HepG2 (cell line): ENCODE results near the gene TRIM67. TPM values are rescaled to one million over a fixed set of nuclear protein-coding genes. Genes with fewer than 3 reads are reported as not detected.
A peak's percentile ranks its signal among the peaks of the same experiment; 100 is the strongest.

Experiments
- ATAC-seq: fragments of 200-7000 bp; cut with Tn5 transposase; 3 replicates; pipeline ENCODE4 v1.9.1; 2020; ENCODE audit warnings: mild to moderate bottlenecking, moderate library complexity
- BruUV-seq: library from RNA; stranded (reverse); fragments of 400-500 nt; replicated peaks from 2 replicates; lab custom pipeline; 2021; lab: Mats Ljungman, UMichigan
- CTCF ChIA-PET: fragments of 300-600 bp; formaldehyde crosslinking; extraction: SDS; loops from one replicate; lab custom pipeline; 2021; ENCODE audit warnings: low total read pairs, inconsistent platforms, low intra/inter-chr PET ratio; lab: Yijun Ruan, JAX
- POLR2A ChIA-PET: fragments of 350-600 bp; sonication (Branson Sonifier 250); formaldehyde crosslinking; loops from one replicate; lab custom pipeline; 2020; ENCODE audit warnings: antibody characterized with exemption, inconsistent platforms; lab: Yijun Ruan, JAX
- DNase-seq: peaks from one replicate; pipeline ENCODE4 v3.0.0-alpha.2; 2015; ENCODE audit warnings: low spot score
- FAIRE-seq: peaks from 3 replicates; lab custom pipeline; 2011; peaks lifted over from hg19 to GRCh38; lab: Jason Lieb, UNC
- H2AFZ ChIP-seq: one replicate; pipeline ENCODE4 v1.6.1; 2011; ENCODE audit warnings: low read length, inconsistent platforms
- H3K27ac ChIP-seq: fragments of 300-600 bp; 3 replicates; pipeline ENCODE4 v1.8.0; 2011; ENCODE audit warnings: mixed run types, mild to moderate bottlenecking, mixed read lengths, low read length, inconsistent platforms; ENCODE audit not compliant: insufficient read depth; ENCODE audit errors: extremely low read length
- H3K27me3 ChIP-seq, 2 experiments: fragments of 200-600 bp in 1 of 2; 2 replicates in 1 of 2; 3 replicates in 1 of 2; pipeline versions ENCODE4 v1.6.0 to v1.8.0; 2011; ENCODE audit warnings: low read length in 2 of 2, mild to moderate bottlenecking in 2 of 2, moderate library complexity in 2 of 2, inconsistent platforms in 1 of 2; ENCODE audit not compliant: insufficient read depth in 2 of 2, control insufficient read depth in 1 of 2
- H3K36me3 ChIP-seq, 2 experiments: fragments of 200-600 bp in 1 of 2; replicated peaks in 1 of 2; 2 replicates in 1 of 2; 3 replicates in 1 of 2; pipeline versions ENCODE4 v1.5.1 to v1.8.0; 2011; ENCODE audit warnings: low read length in 2 of 2, inconsistent platforms in 1 of 2; ENCODE audit not compliant: insufficient read depth in 2 of 2, control insufficient read depth in 1 of 2
- H3K4me1 ChIP-seq: 2 replicates; pipeline ENCODE4 v1.5.1; 2012; ENCODE audit warnings: low read length, inconsistent platforms; ENCODE audit not compliant: insufficient read depth
- H3K4me2 ChIP-seq: 2 replicates; pipeline ENCODE4 v1.6.0; 2011; ENCODE audit warnings: low read depth, low read length, inconsistent platforms
- H3K4me3 ChIP-seq, 3 experiments: fragments of 200-600 bp in 1 of 3; sonication (generic), shearing (Covaris generic) in 1 of 3; replicated peaks in 1 of 3; 2 replicates each; pipeline ENCODE4 v1.5.1; 2011 to 2016; ENCODE audit warnings: low read length in 3 of 3, inconsistent platforms in 2 of 3, low read depth in 2 of 3, mild to moderate bottlenecking in 2 of 3, control low read depth in 1 of 3, mixed read lengths in 1 of 3; ENCODE audit not compliant: insufficient read depth in 1 of 3
- H3K79me2 ChIP-seq: one replicate; pipeline ENCODE4 v1.6.1; 2011; ENCODE audit warnings: low read length, inconsistent platforms; ENCODE audit not compliant: insufficient read depth
- H3K9ac ChIP-seq: 2 replicates; pipeline ENCODE4 v1.6.0; 2011; ENCODE audit warnings: mild to moderate bottlenecking, low read depth, low read length, inconsistent platforms; ENCODE audit not compliant: insufficient read depth
- H3K9me3 ChIP-seq: 2 replicates; pipeline ENCODE4 v1.5.1; 2012; ENCODE audit warnings: mild to moderate bottlenecking, low read length
- H4K20me1 ChIP-seq: 2 replicates; pipeline ENCODE4 v1.6.0; 2011; ENCODE audit warnings: inconsistent platforms, mild to moderate bottlenecking, low read length, moderate library complexity; ENCODE audit not compliant: insufficient read depth
- HIC2 ChIP-seq: sonication (generic); formaldehyde crosslinking; IDR thresholded peaks from 2 replicates; pipeline ENCODE4 v1.9.0; 2022; ENCODE audit warnings: low read depth, missing genetic modification reagents
- LRRFIP1 ChIP-seq: sonication (generic); formaldehyde crosslinking; conservative IDR thresholded peaks from 2 replicates; pipeline ENCODE4 v1.4.0; 2020; ENCODE audit warnings: missing genetic modification reagents
- MAFK ChIP-seq, 2 experiments: IDR thresholded peaks in 1 of 2; conservative IDR thresholded peaks in 1 of 2; 2 replicates each; pipeline ENCODE4 v1.6.1; 2011; ENCODE audit warnings: improper control_type of control experiment in 2 of 2, low read length in 2 of 2
- POGZ ChIP-seq: sonication (generic); formaldehyde crosslinking; IDR thresholded peaks from 2 replicates; pipeline ENCODE4 v1.4.0; 2020; ENCODE audit warnings: mild to moderate bottlenecking, missing genetic modification reagents
- POLR2G ChIP-seq: fragments of 200-400 bp; formaldehyde crosslinking; IDR thresholded peaks from 2 replicates; pipeline ENCODE4 v1.6.1; 2018; ENCODE audit warnings: mild to moderate bottlenecking, low read depth, low read length, moderate library complexity
- PRPF4 ChIP-seq: fragments of 200-400 bp; formaldehyde crosslinking; IDR thresholded peaks from 2 replicates; pipeline ENCODE4 v1.6.1; 2016; ENCODE audit warnings: low read length, low read depth; ENCODE audit not compliant: poor library complexity, severe bottlenecking
- SALL2 ChIP-seq: sonication (generic); formaldehyde crosslinking; IDR thresholded peaks from 2 replicates; pipeline ENCODE4 v1.8.1; 2023; ENCODE audit warnings: mild to moderate bottlenecking, missing genetic modification reagents, inconsistent platforms
- SRSF4 ChIP-seq: fragments of 200-400 bp; formaldehyde crosslinking; IDR thresholded peaks from one replicate; pipeline ENCODE4 v1.6.1; 2018; ENCODE audit warnings: mild to moderate bottlenecking, low read depth, low read length, moderate library complexity; ENCODE audit not compliant: poor library complexity, severe bottlenecking
- THAP7 ChIP-seq: sonication (generic); formaldehyde crosslinking; IDR thresholded peaks from 2 replicates; pipeline ENCODE4 v1.8.1; 2023; ENCODE audit warnings: mild to moderate bottlenecking, missing genetic modification reagents
- ZMYM3 ChIP-seq: sonication (generic); formaldehyde crosslinking; IDR thresholded peaks from 2 replicates; pipeline ENCODE4 v1.5.1; 2020; ENCODE audit warnings: mild to moderate bottlenecking, missing genetic modification reagents
- ZNF549 ChIP-seq: sonication (generic); formaldehyde crosslinking; IDR thresholded peaks from 2 replicates; pipeline ENCODE4 v1.5.0; 2020; ENCODE audit warnings: missing genetic modification reagents
- ZNF556 ChIP-seq: sonication (generic); formaldehyde crosslinking; IDR thresholded peaks from 2 replicates; pipeline ENCODE4 v1.4.0; 2020; ENCODE audit warnings: mild to moderate bottlenecking, missing genetic modification reagents, borderline replicate concordance
- ZNF691 ChIP-seq: sonication (generic); formaldehyde crosslinking; IDR thresholded peaks from 2 replicates; pipeline ENCODE4 v1.4.0; 2020; ENCODE audit warnings: missing genetic modification reagents, low read depth, mild to moderate bottlenecking, borderline replicate concordance
- ZNF770 ChIP-seq: sonication (generic); formaldehyde crosslinking; IDR thresholded peaks from 2 replicates; pipeline ENCODE4 v1.5.0; 2020; ENCODE audit warnings: mild to moderate bottlenecking, missing genetic modification reagents
- WGBS: methylation state at CpG from one replicate; pipeline ENCODE4 v1.1.6; 2017; ENCODE audit warnings: low lambda C conversion rate; 5-methylcytosine and 5-hydroxymethylcytosine counted together
- in situ Hi-C: cut with HindIII; loops from 2 replicates; pipeline ENCODE4 v1.10.0; 2017; ENCODE audit warnings: low pct_unique_long_range_greater_than_20kb; ENCODE audit not compliant: extremely low pct_ligation_motif_present
- intact Hi-C: fragments of 100-400 bp; cut with micrococcal nuclease; formaldehyde crosslinking; loops from one replicate; pipeline ENCODE4 v1.10.0; 2022; ENCODE audit not compliant: unreplicated experiment
- polyA plus RNA-seq, 8 experiments: library from polyadenylated mRNA; depleted of rRNA in 3 of 8; stranded (reverse) in 7 of 8; unstranded in 1 of 8; fragments of >200 nt; fragmentation: Illumina TruSeq in 4 of 8; extraction: Trizol in 4 of 8; gene quantifications; 2 replicates each; pipeline versions ENCODE4 v1.2.1 to v1.2.3, GENCODE V29; 2011 to 2016; ENCODE audit warnings: low read depth in 4 of 8, missing spikeins in 1 of 8, mixed read lengths in 1 of 8; ENCODE audit not compliant: insufficient read depth in 1 of 8
- total RNA-seq, 5 experiments: library from RNA; depleted of rRNA; stranded (reverse); fragments of >200 nt; fragmentation: Illumina TruSeq; extraction: Trizol; gene quantifications; 2 replicates each; pipeline ENCODE4 v1.2.3, GENCODE V29; 2016; ENCODE audit warnings: low read depth in 1 of 5

The TRIM67 gene
- total and polyA plus RNA-seq, 2 of the 13 experiments (the other 11 are each of a cell fraction or from before 2014, with no cell fraction given), result not detected

GRCh38 chr1:231235526-231236207 lies 73.8 kb downstream of the TRIM67 start (continued):
- TF ChIP-seq HIC2 (peak; percentile 38; the same call in 1 of the 2 replicates), ZNF770 (peak; percentile 95), POLR2G (0 out of 2 replicates have a peak, but pooled peaks have one; percentile 24), ZMYM3 (CRISPR knock-in tag) (peak; percentile 38; the same call in 1 of the 2 replicates), MAFK (conservative IDR thresholded peaks at IDR 0.05 in 1 of 2, IDR thresholded peaks at IDR 0.05 in 1 of 2; ENCODE audit: low read length in 2 of 2) (no peak), ZNF549 (no peak), ZNF556 (no peak), POGZ (CRISPR knock-in tag) (no peak)

GRCh38 chr1:231236208-231236591 lies 74.3 kb downstream of the TRIM67 start:
- peak overlapping the region; percentile 58 for H3K9ac ChIP-seq
- no peak for ATAC-seq
- TF ChIP-seq THAP7 (CRISPR knock-in tag) (no peak), ZNF691 (CRISPR knock-in tag) (no peak), SRSF4 (no peak), SALL2 (CRISPR knock-in tag) (no peak), PRPF4 (no peak), LRRFIP1 (CRISPR knock-in tag) (no peak)

More at GRCh38 chr1:231236208-231236591, 74.3 kb downstream of the TRIM67 start:
- no peak overlapping the region for H2AFZ ChIP-seq
- POLR2A ChIA-PET, result interaction anchor here (1.4 to 4.0 kb wide), 2 partner anchors 16 to 522 kb away, joined by 3 to 47 read pairs; partner anchors contain the start of gene AGT
- peak overlapping the region; percentile 59 for H3K4me2 ChIP-seq
- FAIRE-seq (no peak), DNase-seq (peak; percentile 87)
- H4K20me1 ChIP-seq, result no peaks in the 10 kb centered on the region
- peaks cover 0 to 5% of the 10 kb centered on the region in 2 experiments; a peak in 3 of 5 replicates for H3K36me3 ChIP-seq
- in situ Hi-C loops, result no loop called here
- BruUV-seq, result no TSS peak
- H3K9me3 ChIP-seq, result no peaks in the 10 kb centered on the region
- peaks cover 34% of the 10 kb centered on the region for H3K79me2 ChIP-seq
- CTCF ChIA-PET, result no interaction called here
- H3K4me1 ChIP-seq, result peaks cover 89% of the 10 kb centered on the region
- H3K27me3 ChIP-seq, result no peaks in the 10 kb centered on the region; a peak in 1 of 5 replicates
- intact Hi-C loops, result no loop called here
- peak overlapping the region; percentile 98 for H3K27ac ChIP-seq
- WGBS, result 21% methylated on average over 4 of the region's 4 CpGs
- H3K4me3 ChIP-seq, result no peak overlapping the region; a peak in 1 of 6 replicates
